Activated naive CD8-positive, alpha-beta T cell treated with anti-CD3 and anti-CD28 coated beads, Interleukin-2, amount 50 U/mL, for 24 hours (primary cell): ENCODE data around the gene CTIF.

Experiments used
- ATAC-seq: fragments of 150-1000 bp; cut with Tn5 transposase; one replicate; pipeline ENCODE4 v1.10.0; 2021
- DNase-seq: peaks from one replicate; pipeline ENCODE4 v3.0.0; 2021
- H3K27ac Mint-ChIP-seq: one replicate; pipeline ENCODE4 v1.8.0; 2021; ENCODE audit warnings: mild to moderate bottlenecking, mixed read lengths
- H3K27me3 Mint-ChIP-seq: one replicate; pipeline ENCODE4 v1.8.0; 2021; ENCODE audit warnings: mixed read lengths
- H3K36me3 Mint-ChIP-seq: one replicate; pipeline ENCODE4 v1.8.0; 2021; ENCODE audit warnings: low read depth, mixed read lengths
- H3K4me1 Mint-ChIP-seq: one replicate; pipeline ENCODE4 v1.8.0; 2021; ENCODE audit warnings: mixed read lengths
- H3K4me3 Mint-ChIP-seq: one replicate; pipeline ENCODE4 v1.8.0; 2021; ENCODE audit warnings: mild to moderate bottlenecking, moderate library complexity, mixed read lengths
- H3K9me3 Mint-ChIP-seq: one replicate; pipeline ENCODE4 v1.8.0; 2021; ENCODE audit warnings: mixed read lengths

CTIF gene

DNA sequence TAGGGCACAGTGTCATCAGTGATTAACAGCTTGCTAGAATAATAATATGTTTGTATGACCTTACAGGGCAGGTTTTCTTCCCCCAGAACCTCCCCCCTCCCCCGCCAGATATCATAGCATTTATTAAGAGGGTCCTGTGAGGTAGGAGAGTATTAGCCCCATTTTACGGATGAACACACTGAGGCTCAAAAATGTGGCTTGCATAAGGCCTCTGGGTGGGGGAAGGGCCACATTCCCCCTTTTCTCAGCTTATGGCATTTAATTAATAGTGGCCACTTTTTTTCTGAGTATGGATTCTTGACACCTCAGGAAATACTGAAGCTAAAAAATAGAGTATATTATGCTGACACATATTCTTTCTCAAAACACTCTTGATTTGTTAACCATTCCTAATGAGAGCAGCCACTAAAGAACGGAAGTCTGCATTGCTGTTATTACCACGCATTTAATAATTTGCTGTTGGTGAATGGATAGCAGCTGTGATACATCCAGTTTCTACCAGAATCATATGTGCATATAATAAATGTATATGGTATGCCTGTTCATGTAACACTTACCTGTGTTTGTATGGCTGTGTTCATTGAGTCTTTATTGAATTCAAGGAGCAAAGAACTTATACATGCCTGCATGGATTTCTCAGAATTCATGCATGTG lies 3.0 kb downstream of the CTIF start:
- H3K36me3 Mint-ChIP-seq: no peaks in the 10 kb centered on the region
- H3K4me1 Mint-ChIP-seq: peaks cover 19% of the 10 kb centered on the region
- no peaks in the 10 kb centered on the region for H3K9me3 Mint-ChIP-seq
- no peak overlapping the region for H3K27ac Mint-ChIP-seq
- H3K4me3 Mint-ChIP-seq: no peak overlapping the region
- peaks cover 25% of the 10 kb centered on the region for H3K27me3 Mint-ChIP-seq
- DNase-seq: no peak
- no peak for ATAC-seq

DNA sequence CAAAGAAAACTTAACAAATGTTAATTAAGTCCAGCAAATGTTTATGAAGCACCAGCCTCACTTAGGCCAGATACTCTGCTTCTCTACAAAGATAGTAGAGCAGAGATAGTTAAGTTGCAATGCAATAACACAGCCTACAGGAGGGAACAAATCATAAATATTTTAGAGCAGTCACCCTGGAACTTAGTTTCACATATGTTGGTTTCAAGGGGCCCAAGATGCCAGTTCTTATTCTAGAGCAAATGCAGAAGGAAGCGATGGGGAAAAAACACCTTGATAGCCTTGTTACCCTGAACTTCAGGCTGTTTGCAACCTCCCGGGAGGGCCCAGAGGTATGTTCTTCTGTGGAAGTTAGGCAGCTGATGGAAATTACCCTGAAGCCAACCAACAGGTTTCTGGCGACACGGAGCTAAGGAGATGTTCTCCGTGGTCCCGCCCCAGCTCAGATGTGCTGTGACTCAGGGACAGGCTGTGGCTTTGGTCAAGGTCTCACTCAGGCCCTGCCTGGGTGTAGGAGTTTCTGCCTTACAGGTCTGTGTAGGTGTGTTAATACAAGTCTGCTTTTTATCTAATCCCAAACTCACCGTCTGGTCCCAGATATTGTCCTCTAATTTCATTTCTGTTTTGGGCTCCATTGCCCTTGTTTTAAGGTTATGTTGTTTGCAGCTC lies 3.8 kb downstream of the CTIF start:
- Mint-ChIP-seq H3K27me3 (peaks cover 25% of the 10 kb centered on the region), H3K27ac (no peak overlapping the region), H3K4me1 (peaks cover 19% of the 10 kb centered on the region), H3K9me3 (no peaks in the 10 kb centered on the region), H3K36me3 (no peaks in the 10 kb centered on the region), H3K4me3 (no peak overlapping the region)
- no peak for ATAC-seq
- DNase-seq: no peak

GRCh38 chr18:48543228-48543627 lies 4.4 kb downstream of the CTIF start:
- H3K4me3 Mint-ChIP-seq: no peak overlapping the region
- H3K27ac Mint-ChIP-seq: no peak overlapping the region
- ATAC-seq: peak; percentile 13
- no peaks in the 10 kb centered on the region for H3K36me3 Mint-ChIP-seq
- H3K27me3 Mint-ChIP-seq: peaks cover 25% of the 10 kb centered on the region
- peaks cover 19% of the 10 kb centered on the region for H3K4me1 Mint-ChIP-seq
- H3K9me3 Mint-ChIP-seq: no peaks in the 10 kb centered on the region
- DNase-seq: peak; percentile 32

GRCh38 chr18:48544116-48544515 lies 5.3 kb downstream of the CTIF start:
- DNase-seq: no peak
- H3K9me3 Mint-ChIP-seq: no peaks in the 10 kb centered on the region
- no peak overlapping the region for H3K27ac Mint-ChIP-seq
- H3K36me3 Mint-ChIP-seq: no peaks in the 10 kb centered on the region
- no peak overlapping the region for H3K4me3 Mint-ChIP-seq
- ATAC-seq: no peak
- H3K27me3 Mint-ChIP-seq: peaks cover 25% of the 10 kb centered on the region
- H3K4me1 Mint-ChIP-seq: peaks cover 19% of the 10 kb centered on the region

- Mint-ChIP-seq H3K4me3 (no peak overlapping the region), H3K4me1 (peaks cover 19% of the 10 kb centered on the region), H3K9me3 (no peaks in the 10 kb centered on the region), H3K27ac (no peak overlapping the region), H3K36me3 (no peaks in the 10 kb centered on the region), H3K27me3 (peaks cover 25% of the 10 kb centered on the region)
- DNase-seq (no peak), ATAC-seq (no peak)
Observed at GRCh38 chr18:48544661-48545415, 6.0 kb downstream of the CTIF start.

GRCh38 chr18:48545757-48546321 lies 7.0 kb downstream of the CTIF start:
- DNase-seq (no peak), ATAC-seq (no peak)
- Mint-ChIP-seq H3K4me1 (peaks cover 15% of the 10 kb centered on the region), H3K27me3 (peaks cover 21% of the 10 kb centered on the region), H3K27ac (no peak overlapping the region), H3K36me3 (no peaks in the 10 kb centered on the region), H3K9me3 (no peaks in the 10 kb centered on the region), H3K4me3 (no peak overlapping the region)

- Mint-ChIP-seq H3K9me3 (no peaks in the 10 kb centered on the region), H3K4me3 (no peak overlapping the region), H3K4me1 (peaks cover 14% of the 10 kb centered on the region), H3K27me3 (peaks cover 19% of the 10 kb centered on the region), H3K27ac (no peak overlapping the region), H3K36me3 (no peaks in the 10 kb centered on the region)
- DNase-seq: no peak
- no peak for ATAC-seq
Observed at GRCh38 chr18:48546396-48546795, 7.6 kb downstream of the CTIF start.

DNA sequence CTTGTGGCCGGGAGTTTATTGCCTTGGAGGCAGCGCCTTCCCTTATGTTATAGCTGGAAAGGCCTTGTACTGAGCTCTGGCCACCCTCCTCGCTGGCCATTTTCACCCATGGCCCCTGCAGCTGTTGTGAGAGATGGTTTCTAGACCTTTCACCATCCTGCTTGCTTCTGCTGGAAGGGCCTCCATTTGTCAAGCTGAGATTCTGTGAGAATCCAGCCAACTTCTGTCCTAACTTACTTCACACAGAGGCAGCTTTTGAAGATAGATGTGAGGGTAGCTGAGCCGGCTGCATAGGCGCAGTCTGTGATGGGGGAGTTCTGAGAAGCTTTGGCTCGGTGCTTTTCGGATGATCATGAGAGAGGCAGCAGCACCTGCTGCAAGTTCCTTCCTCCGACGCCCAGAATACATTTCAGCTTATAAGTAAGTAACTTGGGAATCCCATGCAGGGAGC lies 8.7 kb downstream of the CTIF start:
- ATAC-seq (no peak), DNase-seq (no peak)
- Mint-ChIP-seq H3K4me3 (no peak overlapping the region), H3K27ac (no peak overlapping the region), H3K9me3 (no peaks in the 10 kb centered on the region), H3K4me1 (peaks cover 10% of the 10 kb centered on the region), H3K27me3 (peaks cover 16% of the 10 kb centered on the region), H3K36me3 (no peaks in the 10 kb centered on the region)

DNA sequence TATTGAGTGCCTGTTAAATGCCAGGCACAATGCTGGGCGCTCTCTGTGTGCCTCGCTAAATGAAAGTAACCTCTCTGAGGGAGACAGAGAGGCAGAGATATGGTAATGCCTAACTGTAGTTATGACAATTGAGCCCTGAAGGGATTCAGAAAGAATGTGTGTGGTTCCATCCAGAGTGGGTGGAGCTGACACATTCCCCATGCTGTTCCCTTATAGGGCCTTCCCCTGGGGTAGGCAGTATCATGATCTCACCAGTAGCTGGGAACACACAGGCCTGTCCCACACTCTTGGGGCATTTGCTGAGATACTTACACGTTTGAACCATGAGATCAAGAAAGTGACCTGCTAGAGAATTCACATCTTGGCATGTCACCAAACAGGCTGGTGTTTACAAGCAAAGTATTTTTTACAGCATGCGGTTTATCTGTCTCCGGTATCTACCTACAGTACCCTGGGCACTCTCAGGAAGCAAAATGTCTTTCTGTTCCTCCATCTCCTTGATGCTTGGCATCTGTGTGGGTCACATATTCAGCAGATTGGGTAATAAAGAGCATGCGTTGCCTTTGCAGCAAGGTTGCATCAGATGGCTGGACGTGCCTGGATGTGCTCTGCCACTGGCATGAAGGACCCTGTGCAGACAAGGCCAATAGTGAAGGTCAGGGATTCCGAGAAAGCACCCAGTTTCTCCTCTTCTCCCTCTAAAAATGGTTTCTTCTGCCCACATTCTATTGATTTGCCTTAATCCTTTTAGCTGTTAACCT lies 9.4 kb downstream of the CTIF start:
- ATAC-seq: no peak
- Mint-ChIP-seq H3K4me3 (no peak overlapping the region), H3K4me1 (peaks cover 4% of the 10 kb centered on the region), H3K36me3 (no peaks in the 10 kb centered on the region), H3K27me3 (peaks cover 13% of the 10 kb centered on the region), H3K27ac (no peak overlapping the region), H3K9me3 (no peaks in the 10 kb centered on the region)
- no peak for DNase-seq

DNA sequence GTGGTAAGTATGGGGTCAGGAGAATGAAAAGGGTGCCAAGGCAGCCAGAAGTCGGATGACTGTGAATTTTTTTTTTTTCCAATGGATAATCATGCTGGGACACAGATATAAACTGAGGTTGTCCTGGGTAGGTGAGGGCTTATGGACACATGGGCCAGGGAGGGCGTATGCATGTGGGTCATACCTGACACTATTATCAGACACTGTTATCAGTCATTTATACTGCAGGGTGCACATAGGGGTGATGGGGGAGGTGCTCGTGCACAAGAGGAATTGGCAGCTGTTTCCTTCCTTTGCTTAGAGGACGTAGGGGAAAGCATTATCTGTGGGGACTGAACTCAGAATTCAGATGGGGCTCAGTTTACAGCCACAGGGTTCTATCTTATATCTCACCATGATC lies 10.1 kb downstream of the CTIF start:
- Mint-ChIP-seq H3K27ac (no peak overlapping the region), H3K9me3 (no peaks in the 10 kb centered on the region), H3K4me3 (no peak overlapping the region), H3K36me3 (no peaks in the 10 kb centered on the region), H3K27me3 (peaks cover 10% of the 10 kb centered on the region), H3K4me1 (no peaks in the 10 kb centered on the region)
- ATAC-seq (no peak), DNase-seq (no peak)

- H3K9me3 Mint-ChIP-seq: no peaks in the 10 kb centered on the region
- no peaks in the 10 kb centered on the region for H3K4me1 Mint-ChIP-seq
- no peak overlapping the region for H3K27ac Mint-ChIP-seq
- no peak for DNase-seq
- no peak overlapping the region for H3K4me3 Mint-ChIP-seq
- H3K27me3 Mint-ChIP-seq: no peaks in the 10 kb centered on the region
- H3K36me3 Mint-ChIP-seq: no peaks in the 10 kb centered on the region
- ATAC-seq: no peak
Observed at GRCh38 chr18:48550101-48550729, 11.4 kb downstream of the CTIF start.

- no peaks in the 10 kb centered on the region for H3K9me3 Mint-ChIP-seq
- H3K36me3 Mint-ChIP-seq: no peaks in the 10 kb centered on the region
- H3K27me3 Mint-ChIP-seq: no peaks in the 10 kb centered on the region
- H3K27ac Mint-ChIP-seq: no peak overlapping the region
- DNase-seq (no peak), ATAC-seq (no peak)
- H3K4me3 Mint-ChIP-seq: no peak overlapping the region
- no peaks in the 10 kb centered on the region for H3K4me1 Mint-ChIP-seq
Observed at GRCh38 chr18:48551100-48551499, 12.3 kb downstream of the CTIF start.

- H3K27me3 Mint-ChIP-seq: no peaks in the 10 kb centered on the region
- ATAC-seq (no peak), DNase-seq (no peak)
- no peaks in the 10 kb centered on the region for H3K9me3 Mint-ChIP-seq
- no peaks in the 10 kb centered on the region for H3K4me1 Mint-ChIP-seq
- no peaks in the 10 kb centered on the region for H3K36me3 Mint-ChIP-seq
- no peak overlapping the region for H3K4me3 Mint-ChIP-seq
- H3K27ac Mint-ChIP-seq: no peak overlapping the region
Observed at GRCh38 chr18:48552130-48552529, 13.3 kb downstream of the CTIF start.

DNA sequence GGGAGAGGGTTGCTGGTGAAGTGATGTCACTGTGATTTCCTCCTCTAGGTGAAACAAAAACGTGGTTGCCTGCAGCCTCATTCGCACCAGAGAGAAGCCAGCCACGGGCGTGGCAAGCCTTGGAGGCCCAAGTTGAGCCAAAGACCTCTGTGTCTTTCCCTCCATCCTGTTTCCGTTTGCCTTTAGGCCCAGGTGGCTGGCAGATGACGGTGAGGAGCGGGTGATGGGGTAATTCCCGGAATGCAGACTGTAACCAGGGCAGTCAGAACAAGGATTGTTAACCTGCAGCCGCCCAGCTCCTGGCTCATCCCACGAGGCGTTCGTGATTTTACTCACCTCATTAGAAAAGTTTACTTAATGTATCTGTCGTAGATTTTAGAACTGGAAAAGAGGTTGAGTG lies 14.4 kb downstream of the CTIF start:
- Mint-ChIP-seq H3K27me3 (no peaks in the 10 kb centered on the region), H3K4me3 (no peak overlapping the region), H3K27ac (no peak overlapping the region), H3K9me3 (no peaks in the 10 kb centered on the region), H3K4me1 (no peaks in the 10 kb centered on the region), H3K36me3 (no peaks in the 10 kb centered on the region)
- DNase-seq (no peak), ATAC-seq (no peak)
